Kidney (tissue), 14 donors: ENCODE data around the gene SLIT1. TPM values are rescaled to one million over a fixed set of nuclear protein-coding genes. Genes with fewer than 3 reads are reported as not detected.

Source experiments
- DNase-seq, 5 donors: peaks; one replicate each; pipeline ENCODE4 v3.0.0-alpha.2; 2013 to 2020
- FAIRE-seq: peaks from 2 replicates; lab custom pipeline; 2012; peaks lifted over from hg19 to GRCh38; lab: Jason Lieb, UNC
- H3K27ac ChIP-seq, 2 donors: one replicate each; pipeline ENCODE4 v1.7.0; 2013; ENCODE audit warnings: low read depth in 2 of 2, low read length in 2 of 2, inconsistent platforms in 1 of 2
- H3K27me3 ChIP-seq: one replicate; pipeline ENCODE4 v1.7.1; 2013; ENCODE audit warnings: low read length, inconsistent platforms; ENCODE audit not compliant: control insufficient read depth, insufficient read depth
- H3K36me3 ChIP-seq, 3 donors: one replicate each; pipeline versions ENCODE4 v1.7.0 to v1.7.1; 2013; ENCODE audit warnings: low read length in 3 of 3, control low read depth in 1 of 3, inconsistent platforms in 1 of 3; ENCODE audit not compliant: insufficient read depth in 3 of 3, control insufficient read depth in 2 of 3
- H3K4me1 ChIP-seq, 3 donors: one replicate each; pipeline versions ENCODE4 v1.7.0 to v1.7.1; 2013; ENCODE audit warnings: low read length in 3 of 3, inconsistent platforms in 1 of 3, low read depth in 1 of 3; ENCODE audit not compliant: control insufficient read depth in 2 of 3, insufficient read depth in 2 of 3
- H3K4me3 ChIP-seq, 3 donors: one replicate each; pipeline versions ENCODE4 v1.7.0 to v1.8.1; 2013; ENCODE audit warnings: low read length in 3 of 3, control low read depth in 1 of 3, inconsistent platforms in 1 of 3
- H3K9ac ChIP-seq, 3 donors: one replicate each; pipeline versions ENCODE4 v1.7.0 to v1.7.1; 2013; ENCODE audit warnings: low read length in 3 of 3, control low read depth in 1 of 3, inconsistent platforms in 1 of 3
- H3K9me3 ChIP-seq, 3 donors: one replicate each; pipeline versions ENCODE4 v1.7.0 to v1.7.1; 2013; ENCODE audit warnings: low read length in 3 of 3, control low read depth in 1 of 3, inconsistent platforms in 1 of 3; ENCODE audit not compliant: control insufficient read depth in 2 of 3, insufficient read depth in 1 of 3
- CTCF ChIP-seq: IDR thresholded peaks from 3 replicates; pipeline ENCODE4 v1.5.1; 2012; ENCODE audit warnings: mild to moderate bottlenecking, moderate library complexity, borderline replicate concordance; ENCODE audit not compliant: insufficient read depth; ENCODE audit errors: extremely low read depth
- intact Hi-C: fragments of 100-400 bp; cut with DNase I; formaldehyde crosslinking; loops from one replicate; pipeline ENCODE4 v1.11.1; 2022
- polyA plus RNA-seq: library from polyadenylated mRNA; stranded (reverse); fragments of 350-450 nt; fragmentation: Illumina TruSeq; extraction: RNeasy Lipid Tissue Mini Kit (QIAGEN cat#74804); gene quantifications from one replicate; pipeline ENCODE4 v1.2.3, GENCODE V29; 2014; ENCODE audit warnings: low read depth, low replicate concordance; ENCODE audit not compliant: insufficient read depth
- total RNA-seq: library from RNA; stranded (reverse); fragmentation: NEBNext Ultra II Directional; extraction: Animal tissue kit (Norgen Biotek cat#: 25700); gene quantifications from one replicate; pipeline ENCODE4 v1.2.1, GENCODE V29; 2021
- donor health status: control.
- donor health status: control.
- donor health status: control.
- donor health status: control.
- donor health status: control.
- donor health status: DM: yes; HTN: yes; CAD: no.
- donor health status: Normal renal cell carcinoma (clear cell type).

The SLIT1 gene
- total and polyA plus RNA-seq, 2 donors from 2014 or later = 0.06 to 0.35 TPM

GRCh38 chr10:97042081-97042480 lies 143.7 kb downstream of the SLIT1 start:
- H3K9ac ChIP-seq = no peak overlapping the region
- intact Hi-C loops = no loop called here
- no peak overlapping the region for H3K27ac ChIP-seq
- H3K36me3 ChIP-seq = no peaks in the 10 kb centered on the region
- FAIRE-seq = no peak
- no peaks in the 10 kb centered on the region for H3K27me3 ChIP-seq
- no peak for TF ChIP-seq CTCF
- peaks cover 0 to 9% (median 0%) of the 10 kb centered on the region in 3 donors for H3K4me1 ChIP-seq
- no peaks in the 10 kb centered on the region for H3K9me3 ChIP-seq
- no peak for DNase-seq
- no peak overlapping the region for H3K4me3 ChIP-seq

- no peak overlapping the region for H3K9ac ChIP-seq
- H3K27me3 ChIP-seq = no peaks in the 10 kb centered on the region
- no peak for TF ChIP-seq CTCF
- no peaks in the 10 kb centered on the region for H3K9me3 ChIP-seq
- H3K27ac ChIP-seq = no peak overlapping the region
- FAIRE-seq = no peak
- H3K4me3 ChIP-seq = no peak overlapping the region
- peaks cover 0 to 9% (median 0%) of the 10 kb centered on the region in 3 donors for H3K4me1 ChIP-seq
- intact Hi-C loops = no loop called here
- no peak for DNase-seq
- no peaks in the 10 kb centered on the region for H3K36me3 ChIP-seq
These were observed 145.1 kb downstream of the SLIT1 start for GRCh38 chr10:97040706-97041105.

GRCh38 chr10:97040248-97040584 lies 145.5 kb downstream of the SLIT1 start:
- no peak overlapping the region for H3K9ac ChIP-seq
- H3K9me3 ChIP-seq = no peaks in the 10 kb centered on the region
- no peak for TF ChIP-seq CTCF
- no peak for FAIRE-seq
- H3K4me1 ChIP-seq = peaks cover 0 to 9% (median 0%) of the 10 kb centered on the region in 3 donors
- intact Hi-C loops = no loop called here
- H3K27me3 ChIP-seq = no peaks in the 10 kb centered on the region
- H3K36me3 ChIP-seq = no peaks in the 10 kb centered on the region
- H3K27ac ChIP-seq = no peak overlapping the region
- no peak overlapping the region for H3K4me3 ChIP-seq
- no peak for DNase-seq
